Endodermal cell (in vitro differentiated cells): ENCODE data around the gene SLC35E2B. TPM values are rescaled to one million over a fixed set of nuclear protein-coding genes. Genes with fewer than 3 reads are reported as not detected.

Source experiments
- DNase-seq: peaks from one replicate; pipeline ENCODE4 v3.0.0-alpha.2; 2017
- H3K27ac ChIP-seq: 2 replicates; pipeline ENCODE4 v1.5.1; 2013; ENCODE audit warnings: mild to moderate bottlenecking, low read depth, low read length, moderate library complexity
- H3K27me3 ChIP-seq: 2 replicates; pipeline ENCODE4 v1.6.1; 2013; ENCODE audit warnings: mild to moderate bottlenecking, low read length, moderate library complexity; ENCODE audit not compliant: insufficient read depth, control insufficient read depth, poor library complexity, severe bottlenecking
- H3K36me3 ChIP-seq: 2 replicates; pipeline ENCODE4 v1.7.0; 2013; ENCODE audit warnings: mild to moderate bottlenecking, low read length, moderate library complexity; ENCODE audit not compliant: control insufficient read depth, insufficient read depth
- H3K4me1 ChIP-seq: one replicate; pipeline ENCODE4 v1.7.0; 2013; ENCODE audit warnings: low read length; ENCODE audit not compliant: control insufficient read depth, insufficient read depth
- H3K4me3 ChIP-seq: 2 replicates; pipeline ENCODE4 v1.5.1; 2013; ENCODE audit warnings: mild to moderate bottlenecking, low read length, moderate library complexity
- H3K9ac ChIP-seq: 2 replicates; pipeline ENCODE4 v1.6.1; 2013; ENCODE audit warnings: mild to moderate bottlenecking, low read length, moderate library complexity; ENCODE audit not compliant: poor library complexity, severe bottlenecking; ENCODE audit errors: extremely low read depth
- H3K9me3 ChIP-seq: 2 replicates; pipeline ENCODE4 v1.6.1; 2013; ENCODE audit warnings: mild to moderate bottlenecking, low read length, moderate library complexity; ENCODE audit not compliant: control insufficient read depth
- H3K27ac Mint-ChIP-seq: 2 replicates; pipeline ENCODE4 v1.8.0; 2020; ENCODE audit warnings: mixed read lengths
- H3K27me3 Mint-ChIP-seq: 2 replicates; pipeline ENCODE4 v1.8.0; 2021; ENCODE audit warnings: mild to moderate bottlenecking, mixed read lengths; ENCODE audit not compliant: insufficient read depth
- H3K36me3 Mint-ChIP-seq: 2 replicates; pipeline ENCODE4 v1.8.0; 2020; ENCODE audit warnings: low read depth, mixed read lengths
- H3K4me1 Mint-ChIP-seq: 2 replicates; pipeline ENCODE4 v1.8.0; 2020; ENCODE audit warnings: mixed read lengths
- H3K4me3 Mint-ChIP-seq: 2 replicates; pipeline ENCODE4 v1.8.0; 2020; ENCODE audit warnings: mild to moderate bottlenecking, moderate library complexity, mixed read lengths
- H3K9me3 Mint-ChIP-seq: 2 replicates; pipeline ENCODE4 v1.8.0; 2020; ENCODE audit warnings: mild to moderate bottlenecking, mixed read lengths
- WGBS, 2 experiments: methylation state at CpG; one replicate each; pipeline versions ENCODE4 v1.1.5 to v1.1.7; 2013; ENCODE audit warnings: missing lambda C conversion rate in 2 of 2, mixed read lengths in 1 of 2; ENCODE audit not compliant: insufficient coverage in 1 of 2, insufficient read length in 1 of 2; 5-methylcytosine and 5-hydroxymethylcytosine counted together
- total RNA-seq, 2 donors: library from RNA; stranded (reverse); fragmentation: NEBNext Ultra II Directional in 1 of 2; extraction: Animal tissue kit (Norgen Biotek cat#: 25700) in 1 of 2; gene quantifications; 2 replicates in 1 of 2; 3 replicates in 1 of 2; pipeline ENCODE4 v1.2.1, GENCODE V29; 2021
- TF ChIP-seq, protein P1 (sequence below): fragments of 200-600 bp; sonication (generic); conservative IDR thresholded peaks from 2 replicates; pipeline ENCODE4 v1.5.0; 2021; ENCODE audit warnings: antibody characterized with exemption, mild to moderate bottlenecking

The SLC35E2B gene
- total RNA-seq, 2 donors from 2014 or later = 51.2 to 56.9 TPM

DNA sequence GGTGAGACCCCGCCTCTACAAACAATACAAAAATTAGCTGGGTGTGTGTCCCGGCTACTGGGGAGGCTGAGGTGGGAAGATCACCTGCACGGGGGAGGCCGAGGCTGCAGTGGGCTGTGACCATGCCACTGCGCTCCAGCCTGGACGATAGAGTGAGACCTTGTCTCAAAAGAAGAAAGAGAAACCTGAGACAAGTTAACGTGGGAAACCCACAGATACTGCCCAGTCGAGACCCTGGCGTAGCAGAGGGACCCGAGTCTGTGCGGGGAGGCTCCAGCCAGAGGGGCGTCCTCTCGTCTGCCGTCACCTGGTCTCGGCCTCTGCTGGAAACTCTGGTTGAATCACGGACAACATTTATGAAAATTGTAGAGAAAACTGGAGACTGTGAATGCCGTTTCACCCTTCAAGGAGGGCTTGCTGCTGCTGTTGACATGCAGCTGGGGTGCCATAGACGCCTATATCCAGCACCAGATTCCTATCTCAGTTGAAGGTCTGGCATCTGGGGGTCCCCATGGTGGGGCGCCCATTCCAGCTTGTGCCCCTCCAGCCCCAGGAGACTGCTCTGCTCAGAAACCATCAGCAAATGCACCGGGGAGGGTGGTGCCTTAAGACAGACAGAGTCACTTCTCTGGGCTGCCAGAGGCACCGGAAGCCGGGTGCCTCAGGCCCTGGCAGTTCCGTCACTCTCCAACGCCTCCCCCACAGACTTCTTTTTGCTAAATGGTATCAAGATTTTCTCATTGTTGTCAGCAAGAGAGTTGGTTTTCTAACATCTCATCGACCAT lies 20.2 kb downstream of the SLC35E2B start:
- H3K9me3 Mint-ChIP-seq = no peaks in the 10 kb centered on the region
- Histone ChIP-seq H3K9ac (no peak overlapping the region), H3K36me3 (peaks cover 34% of the 10 kb centered on the region), H3K9me3 (no peaks in the 10 kb centered on the region), H3K27me3 (no peaks in the 10 kb centered on the region), H3K27ac (no peak overlapping the region), H3K4me3 (no peak overlapping the region), H3K4me1 (no peaks in the 10 kb centered on the region)
- H3K27me3 Mint-ChIP-seq = no peaks in the 10 kb centered on the region
- H3K4me1 Mint-ChIP-seq = no peaks in the 10 kb centered on the region
- WGBS, 2 experiments = 95 to 96% methylated on average over 23 to 25 of the region's 25 CpGs
- TF ChIP-seq, protein P1, sequence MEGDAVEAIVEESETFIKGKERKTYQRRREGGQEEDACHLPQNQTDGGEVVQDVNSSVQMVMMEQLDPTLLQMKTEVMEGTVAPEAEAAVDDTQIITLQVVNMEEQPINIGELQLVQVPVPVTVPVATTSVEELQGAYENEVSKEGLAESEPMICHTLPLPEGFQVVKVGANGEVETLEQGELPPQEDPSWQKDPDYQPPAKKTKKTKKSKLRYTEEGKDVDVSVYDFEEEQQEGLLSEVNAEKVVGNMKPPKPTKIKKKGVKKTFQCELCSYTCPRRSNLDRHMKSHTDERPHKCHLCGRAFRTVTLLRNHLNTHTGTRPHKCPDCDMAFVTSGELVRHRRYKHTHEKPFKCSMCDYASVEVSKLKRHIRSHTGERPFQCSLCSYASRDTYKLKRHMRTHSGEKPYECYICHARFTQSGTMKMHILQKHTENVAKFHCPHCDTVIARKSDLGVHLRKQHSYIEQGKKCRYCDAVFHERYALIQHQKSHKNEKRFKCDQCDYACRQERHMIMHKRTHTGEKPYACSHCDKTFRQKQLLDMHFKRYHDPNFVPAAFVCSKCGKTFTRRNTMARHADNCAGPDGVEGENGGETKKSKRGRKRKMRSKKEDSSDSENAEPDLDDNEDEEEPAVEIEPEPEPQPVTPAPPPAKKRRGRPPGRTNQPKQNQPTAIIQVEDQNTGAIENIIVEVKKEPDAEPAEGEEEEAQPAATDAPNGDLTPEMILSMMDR = no peak
- peaks cover 40% of the 10 kb centered on the region for H3K36me3 Mint-ChIP-seq
- no peak overlapping the region for H3K27ac Mint-ChIP-seq
- no peak overlapping the region for H3K4me3 Mint-ChIP-seq
- DNase-seq = no peak

DNA sequence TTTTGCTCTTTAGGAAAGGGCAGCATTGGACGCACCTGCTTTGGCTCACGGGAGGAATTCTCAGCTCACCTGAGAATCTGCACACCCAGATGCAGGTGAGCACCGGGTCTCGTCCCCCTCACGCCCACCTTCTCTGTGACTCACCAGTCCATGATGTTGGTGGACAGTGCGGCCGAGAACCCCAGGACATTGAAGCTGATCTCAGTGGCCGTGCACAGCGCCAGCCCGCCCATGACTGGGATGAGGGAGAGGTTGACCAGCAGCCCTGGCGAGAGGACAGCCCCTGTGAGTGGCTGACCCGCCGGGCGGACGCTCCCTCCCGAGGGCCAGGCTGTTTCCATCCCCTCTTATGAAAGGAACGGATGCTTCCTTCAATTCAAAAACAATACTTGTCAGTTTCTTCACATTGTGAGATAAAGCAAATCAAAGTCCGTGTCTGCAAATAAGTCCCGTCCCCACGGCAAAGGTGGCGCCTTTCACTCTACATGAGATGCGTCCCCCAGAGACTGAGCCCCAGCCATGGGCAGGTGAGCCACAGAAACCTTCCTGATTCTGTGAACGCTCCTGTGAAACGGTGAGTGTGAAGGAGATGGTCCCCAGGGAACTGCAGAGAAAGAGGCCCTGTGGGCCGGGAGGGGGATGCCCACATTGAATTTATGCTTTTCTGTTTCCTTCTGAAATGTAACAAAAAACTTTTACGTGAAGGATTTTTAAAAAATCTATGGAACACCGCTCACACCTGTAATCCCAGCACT lies 21.1 kb downstream of the SLC35E2B start:
- Histone ChIP-seq H3K9ac (no peak overlapping the region), H3K27me3 (no peaks in the 10 kb centered on the region), H3K9me3 (no peaks in the 10 kb centered on the region), H3K4me1 (no peaks in the 10 kb centered on the region), H3K4me3 (no peak overlapping the region), H3K36me3 (peaks cover 35% of the 10 kb centered on the region), H3K27ac (no peak overlapping the region)
- H3K4me3 Mint-ChIP-seq = no peak overlapping the region
- TF ChIP-seq, protein P1 = no peak
- WGBS, 2 experiments = 94 to 96% methylated on average over 18 to 27 of the region's 27 CpGs
- no peaks in the 10 kb centered on the region for H3K4me1 Mint-ChIP-seq
- no peaks in the 10 kb centered on the region for H3K9me3 Mint-ChIP-seq
- DNase-seq = no peak
- H3K27ac Mint-ChIP-seq = no peak overlapping the region
- H3K36me3 Mint-ChIP-seq = peaks cover 40% of the 10 kb centered on the region
- no peaks in the 10 kb centered on the region for H3K27me3 Mint-ChIP-seq

DNA sequence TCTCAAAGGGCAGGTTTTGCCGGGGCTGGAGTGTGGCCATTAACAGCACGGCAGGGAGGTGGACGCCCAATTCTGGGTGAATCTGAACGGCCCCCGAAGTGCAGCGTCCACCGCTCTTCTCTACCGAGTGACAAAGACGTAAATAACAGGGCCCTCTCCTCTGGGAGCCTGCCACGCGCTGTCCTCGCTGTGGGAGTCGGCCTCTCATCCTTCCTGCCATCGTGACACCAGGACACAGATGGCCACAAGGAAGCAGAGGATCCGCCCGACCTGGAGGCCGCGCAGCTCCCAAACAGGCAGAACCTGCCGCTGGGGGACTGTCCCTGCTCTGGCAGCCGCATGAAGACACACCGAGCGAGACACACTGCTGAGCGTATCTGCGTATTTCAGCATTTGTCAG lies 21.7 kb downstream of the SLC35E2B start:
- no peaks in the 10 kb centered on the region for H3K4me1 ChIP-seq
- H3K4me3 ChIP-seq = no peak overlapping the region
- no peak overlapping the region for H3K27ac ChIP-seq
- Mint-ChIP-seq H3K27ac (no peak overlapping the region), H3K9me3 (no peaks in the 10 kb centered on the region), H3K4me3 (no peak overlapping the region), H3K4me1 (no peaks in the 10 kb centered on the region), H3K27me3 (no peaks in the 10 kb centered on the region), H3K36me3 (peaks cover 47% of the 10 kb centered on the region)
- WGBS, 2 experiments = 95 to 97% methylated on average over 21 to 24 of the region's 24 CpGs
- no peak for DNase-seq
- peaks cover 42% of the 10 kb centered on the region for H3K36me3 ChIP-seq
- TF ChIP-seq, protein P1 = no peak
- no peak overlapping the region for H3K9ac ChIP-seq
- H3K27me3 ChIP-seq = no peaks in the 10 kb centered on the region
- H3K9me3 ChIP-seq = no peaks in the 10 kb centered on the region
